ENCODE measurements around the gene GSS.

Gene GSS

DNA sequence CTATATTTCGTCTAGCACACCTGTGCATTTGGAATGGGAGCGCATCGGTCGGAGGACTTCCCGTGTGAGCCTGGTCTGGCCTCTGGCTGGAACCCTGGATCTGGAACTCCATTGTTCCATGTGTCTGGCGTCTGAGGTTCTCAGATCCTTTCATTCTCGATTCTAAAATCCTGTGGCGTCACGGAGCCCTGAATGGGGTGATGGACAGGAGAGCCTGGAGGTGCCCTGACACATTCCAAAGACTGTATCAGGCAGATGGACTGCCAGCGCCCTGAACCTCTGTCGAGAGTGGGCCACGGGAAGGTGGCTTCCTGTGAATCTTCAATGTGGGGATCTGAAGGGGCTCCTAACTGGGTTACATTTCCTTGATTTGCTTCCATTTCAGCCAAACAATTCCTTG is 20.7 kb upstream of the GSS start:
- DNase-seq, result no peak

DNA sequence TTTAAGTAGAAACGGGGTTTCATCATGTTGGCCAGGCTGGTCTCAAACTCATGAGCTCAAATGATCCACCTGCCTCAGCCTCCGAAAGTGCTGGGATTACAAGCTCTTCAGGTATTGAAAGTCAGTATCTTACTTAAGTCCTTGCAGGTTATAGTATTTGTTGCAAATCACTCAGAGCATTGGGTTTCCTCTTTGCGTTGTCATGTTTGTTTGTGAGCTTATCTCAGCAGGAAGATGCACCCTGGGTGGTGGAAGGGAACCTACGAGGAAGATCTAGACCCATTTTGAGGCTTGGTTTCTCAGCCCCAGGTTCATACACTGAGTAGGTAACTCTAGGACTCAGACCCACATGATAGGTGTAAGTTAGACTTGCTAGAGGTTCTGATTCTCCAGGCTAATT is 18.6 kb upstream of the GSS start:
- no peak for DNase-seq

- no peak for DNase-seq
These were observed 16.1 kb upstream of the GSS start for GRCh38 chr20:34971561-34972235.

DNA sequence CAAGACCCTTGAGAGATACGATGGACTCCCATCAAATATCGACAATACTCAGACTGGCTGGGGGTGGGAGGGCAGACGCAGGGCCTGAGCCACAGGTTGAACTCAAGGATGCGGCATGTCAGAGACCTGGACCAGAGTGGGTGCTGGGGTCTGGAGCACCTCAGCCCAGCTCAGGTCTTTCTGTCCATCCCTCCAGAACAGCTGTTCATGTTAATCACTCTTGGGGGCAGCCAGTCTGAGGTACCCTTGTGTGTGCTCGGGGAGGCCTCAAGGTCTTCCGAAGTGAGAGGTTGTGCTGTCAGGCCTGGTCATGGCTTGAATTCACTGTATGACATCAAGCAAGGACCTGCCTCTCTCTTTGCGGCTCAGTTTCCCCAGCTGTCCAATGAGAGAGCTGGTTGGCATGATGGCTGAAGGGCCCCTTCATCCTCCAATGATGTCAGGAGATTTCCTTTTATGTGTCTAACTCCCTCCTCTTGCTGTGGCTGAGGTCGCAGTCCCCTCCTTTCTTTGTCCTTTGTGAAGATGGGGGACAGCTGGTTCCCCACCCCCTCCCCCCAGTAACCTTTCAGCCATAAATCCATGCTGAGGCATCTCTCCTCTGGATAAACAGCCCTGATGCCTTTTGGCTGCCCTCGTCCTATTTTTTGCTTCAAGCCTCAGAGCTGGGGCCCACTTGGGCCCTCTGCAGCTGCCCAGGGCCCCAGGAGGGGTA is 15.4 kb upstream of the GSS start:
- DNase-seq, result no peak

GRCh38 chr20:34970193-34970840 is 14.7 kb upstream of the GSS start:
- DNase-seq, result no peak

GRCh38 chr20:34968042-34968775 is 12.6 kb upstream of the GSS start:
- DNase-seq, result no peak

- no peak for DNase-seq
These were observed 11.8 kb upstream of the GSS start for GRCh38 chr20:34967421-34967820.

- DNase-seq, result no peak
These were observed 9.4 kb upstream of the GSS start for GRCh38 chr20:34965051-34965450.

- no peak for DNase-seq
These were observed 8.9 kb upstream of the GSS start for GRCh38 chr20:34964486-34964885.

DNA sequence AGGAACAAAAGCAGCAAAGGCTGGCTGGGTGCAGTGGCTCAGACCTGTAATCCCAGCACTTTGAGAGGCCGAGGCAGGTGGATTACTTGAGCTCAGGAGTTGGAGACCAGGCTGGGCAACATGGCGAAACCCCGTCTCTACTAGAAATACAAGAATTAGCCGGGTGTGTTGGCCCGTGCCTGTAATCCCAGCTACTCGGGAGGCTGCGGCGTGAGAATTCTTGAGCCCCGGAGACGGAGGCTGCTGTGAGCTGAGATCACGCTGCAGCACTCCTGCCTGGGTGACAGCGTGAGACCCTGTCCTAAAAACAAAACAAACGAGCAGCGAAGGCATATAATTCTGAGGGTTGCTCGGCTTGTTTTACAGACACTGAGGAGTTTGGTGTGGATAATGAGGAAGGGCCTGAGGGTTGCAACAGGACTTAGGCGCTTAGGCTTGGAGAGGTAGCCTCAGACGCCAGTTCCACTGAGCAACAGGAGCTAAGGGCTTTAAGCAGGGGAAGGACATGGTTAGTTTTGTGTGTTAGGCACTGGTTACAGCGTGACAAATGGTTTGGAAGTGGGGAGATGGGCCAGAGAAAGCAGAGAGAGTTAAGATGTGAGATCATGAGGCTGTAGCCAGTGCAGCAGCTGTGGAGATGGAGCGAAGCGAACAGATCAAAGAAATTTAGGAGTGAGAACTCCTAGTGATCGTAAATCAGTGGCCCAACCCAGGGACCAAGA is 1.3 kb upstream of the GSS start:
- DNase-seq, result no peak

- DNase-seq, result no peak
These were observed 444 bp upstream of the GSS start for GRCh38 chr20:34956041-34956458.

GRCh38 chr20:34954904-34955230 is 739 bp downstream of the GSS start:
- DNase-seq, result no peak

DNA sequence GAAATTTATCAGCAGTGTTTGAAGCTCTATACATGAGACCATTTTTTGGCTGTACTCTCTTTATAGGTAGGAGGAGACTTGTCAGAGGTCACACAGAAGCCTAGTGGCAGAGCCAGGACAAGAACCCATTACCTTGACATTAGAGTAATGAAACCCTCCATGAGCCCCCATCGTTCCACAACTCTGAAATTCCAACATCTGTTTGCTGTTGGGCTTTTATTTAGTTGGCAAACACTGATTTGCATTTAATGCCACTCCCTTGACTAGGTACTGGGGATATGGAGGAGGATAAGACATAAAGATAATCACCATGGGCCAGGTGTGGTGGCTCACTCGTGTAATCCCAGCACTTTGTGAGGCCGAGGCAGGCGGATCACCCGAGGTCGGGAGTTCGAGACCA is 1.6 kb downstream of the GSS start:
- DNase-seq, result no peak

GRCh38 chr20:34952671-34953070 is 2.9 kb downstream of the GSS start:
- no peak for DNase-seq

DNA sequence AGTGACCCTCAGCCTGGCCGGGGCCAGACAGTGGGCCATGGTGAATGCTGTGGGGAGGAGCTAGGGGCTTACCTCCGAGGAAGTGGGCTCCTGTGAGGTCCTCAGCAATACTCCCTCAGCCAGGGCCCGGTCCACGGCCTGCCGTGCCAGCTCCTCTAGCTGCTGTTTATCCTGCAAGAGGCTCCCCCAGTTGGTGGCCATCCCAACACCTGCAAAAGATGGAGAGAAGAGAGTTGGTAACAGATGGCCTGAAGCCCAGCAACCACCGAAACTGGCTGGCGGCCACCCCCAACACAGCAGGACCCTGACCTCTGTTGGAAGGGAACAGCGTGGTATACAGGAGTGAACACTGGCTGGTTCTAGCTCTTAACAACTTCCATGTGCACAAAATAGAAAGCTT is 4.0 kb downstream of the GSS start:
- no peak for DNase-seq

DNA sequence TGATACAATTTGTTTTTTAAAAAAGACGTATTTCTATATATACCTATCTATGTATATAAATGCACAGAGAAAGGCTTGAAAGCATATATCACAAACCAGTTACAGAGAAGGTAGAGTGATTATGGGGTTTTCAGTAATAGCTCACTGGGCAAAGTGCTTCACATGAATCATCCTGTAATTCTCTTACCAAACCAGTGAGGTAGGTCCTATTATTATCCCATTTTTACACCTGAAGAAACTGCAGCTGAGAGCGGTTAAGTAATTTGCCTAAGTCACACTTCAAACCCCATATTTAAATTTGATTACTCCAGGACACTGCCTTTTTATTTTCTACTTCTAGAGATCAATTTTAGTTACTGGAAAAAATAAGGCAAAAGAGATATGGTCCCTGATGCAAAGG is 4.4 kb downstream of the GSS start:
- DNase-seq, result no peak

- no peak for DNase-seq
These were observed 6.5 kb downstream of the GSS start for GRCh38 chr20:34949120-34949519.

- DNase-seq, result no peak
These were observed 7.6 kb downstream of the GSS start for GRCh38 chr20:34948030-34948429.

DNA sequence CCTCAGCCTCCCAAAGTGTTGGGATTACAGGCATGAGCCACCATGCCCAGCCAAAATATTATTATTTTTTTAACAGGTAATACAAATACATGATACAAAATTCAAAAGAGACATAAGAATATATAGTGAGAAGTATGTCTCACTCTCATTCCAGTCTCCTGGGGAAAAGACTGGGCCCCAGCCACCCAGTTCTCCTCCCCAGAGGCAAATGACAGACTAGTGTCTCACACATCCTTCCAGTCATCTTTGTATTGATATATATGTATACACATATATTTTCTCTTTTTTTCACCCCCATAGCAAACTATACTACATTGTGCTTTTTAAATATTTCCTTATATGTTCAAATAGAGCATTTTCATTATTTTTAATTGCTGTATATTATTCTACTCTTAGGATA is 8.3 kb downstream of the GSS start:
- DNase-seq, result no peak

DNA sequence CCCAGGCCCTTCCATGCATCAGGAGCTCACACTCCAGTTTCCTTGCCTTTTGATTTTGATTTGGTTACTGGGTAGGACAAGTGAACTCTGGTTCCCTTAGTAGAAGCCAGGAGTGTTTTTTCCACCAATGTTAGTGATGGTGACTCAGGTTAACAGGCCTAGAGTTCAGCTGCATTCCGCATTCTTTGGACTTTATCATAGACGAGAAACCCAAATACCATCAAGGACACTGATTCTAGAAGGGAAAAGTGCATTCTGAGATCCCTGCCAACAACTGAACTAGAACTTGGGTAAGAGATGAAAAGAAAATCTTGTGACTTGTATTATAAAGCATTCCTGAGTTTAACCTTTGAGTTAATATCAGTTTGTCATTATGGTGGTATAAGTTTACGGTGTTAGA is 8.9 kb downstream of the GSS start:
- DNase-seq, result no peak

DNA sequence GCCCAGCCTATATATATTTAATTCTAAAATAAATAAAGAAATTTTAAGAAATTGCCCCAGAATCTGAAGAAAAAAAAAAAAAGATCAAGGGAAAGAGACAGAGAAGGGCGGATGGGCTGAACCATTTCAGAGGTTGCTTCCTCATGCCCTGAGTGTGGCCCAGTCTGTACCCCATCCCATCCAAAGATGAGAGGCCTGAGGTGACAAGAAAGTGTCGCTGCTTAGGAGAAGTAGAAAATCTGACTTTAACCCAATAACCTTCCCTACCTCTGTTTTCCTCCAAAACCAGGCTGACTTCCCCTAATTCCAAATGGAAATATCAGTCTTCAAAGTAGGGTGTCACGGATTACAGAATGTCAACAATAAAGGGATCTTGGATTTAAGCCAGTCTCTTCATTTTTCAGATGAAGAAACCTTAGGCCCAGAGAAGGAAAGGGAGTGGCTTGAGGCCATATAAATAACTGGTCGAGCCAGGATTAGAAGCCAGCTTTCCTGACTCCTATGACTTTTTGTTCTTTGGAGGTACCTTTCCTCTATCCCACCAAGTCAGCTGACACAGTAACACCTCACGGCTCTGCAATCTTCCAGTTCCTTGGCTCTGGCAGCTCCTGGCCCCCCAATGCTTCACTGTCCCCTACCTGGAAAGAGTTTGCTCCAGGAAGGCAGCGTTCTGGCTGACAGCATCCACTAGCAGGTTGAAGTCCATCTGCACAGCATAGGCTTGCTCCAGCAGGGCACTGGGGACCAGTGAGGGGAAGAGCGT is 10.1 kb downstream of the GSS start:
- DNase-seq, result no peak
